Measurements from ENCODE around the gene SETX.

GRCh38 chr9:132404228-132404881, 49.6 kb upstream of the SETX start:
- TF ChIP-seq CTCF (IDR thresholded peaks at IDR 0.05) (no peak), POLR2A (IDR thresholded peaks at IDR 0.05) (no peak)

Measured in heart left ventricle (tissue), 13 donors.